ENCODE results near the gene MPHOSPH9. TPM values are rescaled to one million over a fixed set of nuclear protein-coding genes. Genes with fewer than 3 reads are reported as not detected.

Gene MPHOSPH9, protein sequence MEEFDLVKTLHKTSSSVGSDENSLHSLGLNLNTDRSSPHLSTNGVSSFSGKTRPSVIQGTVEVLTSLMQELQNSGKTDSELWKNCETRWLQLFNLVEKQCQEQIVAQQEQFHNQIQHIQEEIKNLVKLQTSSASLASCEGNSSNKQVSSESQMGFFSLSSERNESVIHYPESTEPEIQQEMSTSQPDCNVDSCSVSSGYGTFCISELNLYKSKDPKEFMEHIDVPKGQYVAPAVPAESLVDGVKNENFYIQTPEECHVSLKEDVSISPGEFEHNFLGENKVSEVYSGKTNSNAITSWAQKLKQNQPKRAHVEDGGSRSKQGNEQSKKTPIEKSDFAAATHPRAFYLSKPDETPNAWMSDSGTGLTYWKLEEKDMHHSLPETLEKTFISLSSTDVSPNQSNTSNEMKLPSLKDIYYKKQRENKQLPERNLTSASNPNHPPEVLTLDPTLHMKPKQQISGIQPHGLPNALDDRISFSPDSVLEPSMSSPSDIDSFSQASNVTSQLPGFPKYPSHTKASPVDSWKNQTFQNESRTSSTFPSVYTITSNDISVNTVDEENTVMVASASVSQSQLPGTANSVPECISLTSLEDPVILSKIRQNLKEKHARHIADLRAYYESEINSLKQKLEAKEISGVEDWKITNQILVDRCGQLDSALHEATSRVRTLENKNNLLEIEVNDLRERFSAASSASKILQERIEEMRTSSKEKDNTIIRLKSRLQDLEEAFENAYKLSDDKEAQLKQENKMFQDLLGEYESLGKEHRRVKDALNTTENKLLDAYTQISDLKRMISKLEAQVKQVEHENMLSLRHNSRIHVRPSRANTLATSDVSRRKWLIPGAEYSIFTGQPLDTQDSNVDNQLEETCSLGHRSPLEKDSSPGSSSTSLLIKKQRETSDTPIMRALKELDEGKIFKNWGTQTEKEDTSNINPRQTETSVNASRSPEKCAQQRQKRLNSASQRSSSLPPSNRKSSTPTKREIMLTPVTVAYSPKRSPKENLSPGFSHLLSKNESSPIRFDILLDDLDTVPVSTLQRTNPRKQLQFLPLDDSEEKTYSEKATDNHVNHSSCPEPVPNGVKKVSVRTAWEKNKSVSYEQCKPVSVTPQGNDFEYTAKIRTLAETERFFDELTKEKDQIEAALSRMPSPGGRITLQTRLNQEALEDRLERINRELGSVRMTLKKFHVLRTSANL
- 79.8 and 95.4 TPM in 2 replicates for total RNA-seq
- long read RNA-seq, full-length matches to known transcripts: 4 of 147 reads
- long read RNA-seq, partial matches to known transcripts: 84 of 147 reads
- long read RNA-seq, other reads (novel, unspliced or antisense): 59 of 147 reads

DNA sequence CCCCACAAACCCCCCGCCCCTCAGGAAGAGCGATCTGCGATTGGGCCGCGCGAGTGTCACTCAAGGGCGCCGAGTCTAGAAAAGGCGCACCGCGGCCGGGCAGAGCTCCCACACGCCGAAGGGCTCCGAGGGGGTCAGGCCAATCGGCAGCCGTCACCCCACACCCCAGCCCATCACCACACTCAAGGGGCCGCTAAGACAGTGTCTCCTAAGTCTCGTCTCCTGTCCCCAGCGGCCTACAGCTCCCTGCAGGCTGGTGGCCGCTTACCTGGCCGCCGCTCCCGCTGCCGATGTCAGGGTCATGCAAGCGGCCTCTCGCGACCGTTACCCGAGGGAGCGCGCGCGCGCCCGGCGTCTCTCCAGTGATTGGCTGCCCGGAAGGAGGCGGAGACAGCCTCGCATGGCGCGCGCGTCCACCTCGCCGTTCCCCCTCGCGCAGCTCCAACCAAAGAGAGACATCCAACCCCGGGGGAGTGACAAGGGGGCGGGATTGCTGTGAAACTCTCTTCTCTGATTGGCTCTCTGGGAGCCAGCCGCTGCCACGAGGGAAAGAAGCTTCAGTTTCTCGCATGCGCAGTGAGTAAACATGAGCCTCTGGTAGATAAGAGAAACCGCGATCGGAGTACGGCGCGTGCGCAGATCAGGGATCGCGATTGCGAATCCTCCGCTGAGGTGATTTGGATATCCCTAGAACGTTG is at the start of gene MPHOSPH9, which contains the start of gene MTRFR:
MPHOSPH9 (minus strand) TSS at position 335 of the 698 bp plus-strand sequence. CDS start 2,777 bp downstream, outside the sequence.
MTRFR (plus strand) TSS at position 630 of the 698 bp plus-strand sequence. CDS start 20,239 bp downstream, outside the sequence.
- peak; percentile 97 for DNase-seq (ENCODE audit: low read depth, low spot score)
- no peak for TF ChIP-seq CTCF (conservative IDR thresholded peaks at IDR 0.05)
- H3K36me3 Mint-ChIP-seq (ENCODE audit: low read depth): no peaks in the 10 kb centered on the region
- no peaks in the 10 kb centered on the region for H3K27me3 Mint-ChIP-seq (ENCODE audit: low read depth)
- H3K4me3 Mint-ChIP-seq: peak within 1 kb of the TSS; percentile 95
- H3K9me3 Mint-ChIP-seq: no peaks in the 10 kb centered on the region
- H3K27ac Mint-ChIP-seq (ENCODE audit: unreplicated experiment): peak within 1 kb of the TSS; percentile 88
- H3K4me1 Mint-ChIP-seq: peaks cover 44% of the 10 kb centered on the region

GRCh38 chr12:123282111-123282510 is 49.2 kb upstream of the MPHOSPH9 start:
- H3K4me3 Mint-ChIP-seq: no peak overlapping the region
- no peaks in the 10 kb centered on the region for H3K27me3 Mint-ChIP-seq (ENCODE audit: low read depth)
- no peak overlapping the region for H3K27ac Mint-ChIP-seq (ENCODE audit: unreplicated experiment)
- TF ChIP-seq CTCF (conservative IDR thresholded peaks at IDR 0.05): no peak
- H3K4me1 Mint-ChIP-seq: no peaks in the 10 kb centered on the region
- DNase-seq (ENCODE audit: low read depth, low spot score): no peak
- H3K9me3 Mint-ChIP-seq: peaks cover 2% of the 10 kb centered on the region
- H3K36me3 Mint-ChIP-seq (ENCODE audit: low read depth): no peaks in the 10 kb centered on the region

DNA sequence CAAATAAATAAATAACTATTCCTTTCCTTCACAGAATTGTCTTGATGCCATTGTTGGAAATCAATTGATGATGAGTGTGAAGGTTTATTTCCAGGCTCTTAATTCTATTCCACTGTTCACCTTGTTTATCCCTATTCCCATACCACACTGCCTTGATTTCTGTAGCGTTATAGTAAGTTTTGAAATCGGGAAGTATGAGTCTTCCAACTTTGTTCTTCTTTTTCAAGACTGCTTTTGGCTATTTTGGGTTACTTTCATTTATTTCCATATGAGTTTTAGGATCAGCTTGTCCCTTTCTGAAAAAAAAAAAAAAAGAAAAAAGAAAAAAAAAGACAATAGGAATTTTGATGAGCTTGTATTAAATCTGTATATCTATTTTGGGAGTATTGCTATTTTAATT is 48.0 kb upstream of the MPHOSPH9 start:
- H3K9me3 Mint-ChIP-seq: peaks cover 2% of the 10 kb centered on the region
- H3K27ac Mint-ChIP-seq (ENCODE audit: unreplicated experiment): no peak overlapping the region
- H3K4me3 Mint-ChIP-seq: peak overlapping the region; percentile 34
- no peak for TF ChIP-seq CTCF (conservative IDR thresholded peaks at IDR 0.05)
- H3K36me3 Mint-ChIP-seq (ENCODE audit: low read depth): no peaks in the 10 kb centered on the region
- H3K4me1 Mint-ChIP-seq: no peaks in the 10 kb centered on the region
- no peak for DNase-seq (ENCODE audit: low read depth, low spot score)
- no peaks in the 10 kb centered on the region for H3K27me3 Mint-ChIP-seq (ENCODE audit: low read depth)

- peaks cover 3% of the 10 kb centered on the region for H3K27me3 Mint-ChIP-seq (ENCODE audit: low read depth)
- H3K4me3 Mint-ChIP-seq: peak overlapping the region; percentile 52
- H3K27ac Mint-ChIP-seq (ENCODE audit: unreplicated experiment): no peak overlapping the region
- DNase-seq (ENCODE audit: low read depth, low spot score): no peak
- H3K36me3 Mint-ChIP-seq (ENCODE audit: low read depth): peaks cover 3% of the 10 kb centered on the region
- TF ChIP-seq CTCF (conservative IDR thresholded peaks at IDR 0.05): no peak
- peaks cover 4% of the 10 kb centered on the region for H3K4me1 Mint-ChIP-seq
- peaks cover 2% of the 10 kb centered on the region for H3K9me3 Mint-ChIP-seq
Observed at GRCh38 chr12:123278101-123278627, 45.2 kb upstream of the MPHOSPH9 start.
